CD8-positive, alpha-beta memory T cell (primary cell): ENCODE results near the gene ANKRD17. TPM values are rescaled to one million over a fixed set of nuclear protein-coding genes. Genes with fewer than 3 reads are reported as not detected.
A peak's percentile ranks its signal among the peaks of the same experiment; 100 is the strongest.

Source experiments
- CTCF ChIA-PET: fragments of 350-600 bp; sonication (Branson Sonifier 250); formaldehyde crosslinking; loops from one replicate; lab custom pipeline; 2021; ENCODE audit warnings: antibody characterized with exemption; lab: Charles Lee
- POLR2A ChIA-PET: fragments of 350-600 bp; sonication (Branson Sonifier 250); formaldehyde crosslinking; loops from one replicate; lab custom pipeline; 2021; ENCODE audit warnings: antibody characterized with exemption; lab: Charles Lee
- DNase-seq, 5 donors: peaks; one replicate each; pipeline versions ENCODE4 v3.0.0 to v3.0.0-alpha.2; 2020 to 2022; ENCODE audit warnings: mixed read lengths in 1 of 5
- H3K27ac ChIP-seq: one replicate; pipeline ENCODE4 v1.7.0; 2013; ENCODE audit warnings: low read depth, mild to moderate bottlenecking, low read length, moderate library complexity
- H3K27me3 ChIP-seq: 2 replicates; pipeline ENCODE4 v1.7.0; 2013; ENCODE audit warnings: low read length, mild to moderate bottlenecking; ENCODE audit not compliant: insufficient read depth, poor library complexity, severe bottlenecking
- H3K36me3 ChIP-seq: 2 replicates; pipeline ENCODE4 v1.7.0; 2013; ENCODE audit warnings: mild to moderate bottlenecking, low read length, moderate library complexity; ENCODE audit not compliant: insufficient read depth
- H3K4me1 ChIP-seq: 2 replicates; pipeline ENCODE4 v1.7.0; 2013; ENCODE audit warnings: mild to moderate bottlenecking, low read length, moderate library complexity; ENCODE audit not compliant: insufficient read depth
- H3K4me3 ChIP-seq: 2 replicates; pipeline ENCODE4 v1.7.0; 2013; ENCODE audit warnings: mild to moderate bottlenecking, low read length
- H3K9me3 ChIP-seq: 2 replicates; pipeline ENCODE4 v1.7.0; 2013; ENCODE audit warnings: mild to moderate bottlenecking, low read length
- H3K27ac Mint-ChIP-seq, 8 donors: one replicate each; pipeline ENCODE4 v1.8.0; 2020 to 2021; ENCODE audit warnings: mixed read lengths in 8 of 8, mild to moderate bottlenecking in 6 of 8, inconsistent platforms in 3 of 8, moderate library complexity in 3 of 8
- H3K27me3 Mint-ChIP-seq, 2 donors: one replicate each; pipeline ENCODE4 v1.8.0; 2020 to 2021; ENCODE audit warnings: mixed read lengths in 2 of 2, mild to moderate bottlenecking in 1 of 2, moderate library complexity in 1 of 2
- H3K36me3 Mint-ChIP-seq, 3 donors: one replicate each; pipeline ENCODE4 v1.8.0; 2020 to 2021; ENCODE audit warnings: mixed read lengths in 3 of 3, inconsistent platforms in 1 of 3, mild to moderate bottlenecking in 1 of 3
- H3K4me1 Mint-ChIP-seq, 3 donors: one replicate each; pipeline ENCODE4 v1.8.0; 2020 to 2021; ENCODE audit warnings: mixed read lengths in 3 of 3, inconsistent platforms in 1 of 3, mild to moderate bottlenecking in 1 of 3
- H3K4me3 Mint-ChIP-seq, 7 donors: one replicate each; pipeline ENCODE4 v1.8.0; 2020 to 2021; ENCODE audit warnings: mixed read lengths in 7 of 7, mild to moderate bottlenecking in 6 of 7, moderate library complexity in 4 of 7, inconsistent platforms in 2 of 7
- H3K9me3 Mint-ChIP-seq, 5 donors: one replicate each; pipeline ENCODE4 v1.8.0; 2020 to 2022; ENCODE audit warnings: mixed read lengths in 5 of 5, mild to moderate bottlenecking in 3 of 5, moderate library complexity in 2 of 5, inconsistent platforms in 1 of 5
- polyA plus RNA-seq: library from polyadenylated mRNA; unstranded; fragments of 300-500 nt; fragmentation: Illumina TruSeq; gene quantifications from one replicate; pipeline ENCODE4 v1.2.3, GENCODE V29; 2021
- total RNA-seq, 2 experiments: library from RNA; stranded (reverse); gene quantifications; one replicate each; pipeline ENCODE4 v1.2.3, GENCODE V29; 2021

The ANKRD17 gene
- total and polyA plus RNA-seq, 3 experiments from 2014 or later, result 15.7 to 61.9 (median 57.6) TPM

DNA sequence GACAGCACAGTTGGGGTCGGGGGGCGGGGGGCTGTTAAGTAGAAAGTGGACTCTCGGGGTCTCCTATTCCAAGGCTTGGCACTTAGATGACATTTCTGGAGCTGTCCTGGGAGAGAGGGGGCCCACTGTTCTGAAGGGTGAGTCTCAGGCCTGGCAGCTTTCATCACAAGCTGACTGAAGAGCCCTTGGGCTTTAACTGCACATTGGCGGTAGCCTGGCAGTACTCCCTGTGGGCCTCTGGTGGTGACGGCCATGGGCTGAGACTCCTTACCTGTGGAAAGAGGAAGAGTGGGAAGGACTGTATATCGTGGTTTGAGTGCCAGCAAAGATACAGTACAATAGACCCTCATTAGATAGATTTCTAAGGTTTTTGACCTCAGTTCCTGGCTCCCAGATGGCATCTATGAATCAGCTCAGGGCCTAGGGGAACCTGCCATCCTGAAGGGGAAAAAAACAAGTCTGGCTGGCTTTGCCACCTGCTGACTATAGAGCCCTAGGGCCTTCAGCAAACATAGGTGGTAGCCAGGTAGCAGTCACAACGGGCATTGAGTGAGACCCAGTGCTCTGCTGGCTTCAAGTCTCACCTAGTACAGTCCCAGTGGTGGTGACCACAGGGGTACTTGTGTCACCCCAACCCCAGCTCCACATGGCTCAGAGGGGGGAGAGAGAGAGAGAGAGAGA, 87.9 kb downstream of the ANKRD17 start:
- Mint-ChIP-seq H3K4me1 (peaks cover 35 to 46% (median 38%) of the 10 kb centered on the region in 3 donors), H3K9me3 (peaks cover 5 to 15% (median 11%) of the 10 kb centered on the region in 5 donors), H3K4me3 (no peak overlapping the region), H3K27me3 (no peaks in the 10 kb centered on the region), H3K27ac (peak overlapping the region in 4 of 8 donors; percentile 3 to 58 (median 46)), H3K36me3 (peaks cover 60 to 92% (median 85%) of the 10 kb centered on the region in 3 donors)
- Histone ChIP-seq H3K36me3 (peaks cover 34% of the 10 kb centered on the region), H3K27ac (no peak overlapping the region), H3K27me3 (no peaks in the 10 kb centered on the region), H3K9me3 (no peaks in the 10 kb centered on the region), H3K4me1 (no peaks in the 10 kb centered on the region), H3K4me3 (no peak overlapping the region)
- CTCF ChIA-PET, result no interaction called here
- no peak for DNase-seq
- POLR2A ChIA-PET, result no interaction called here

DNA sequence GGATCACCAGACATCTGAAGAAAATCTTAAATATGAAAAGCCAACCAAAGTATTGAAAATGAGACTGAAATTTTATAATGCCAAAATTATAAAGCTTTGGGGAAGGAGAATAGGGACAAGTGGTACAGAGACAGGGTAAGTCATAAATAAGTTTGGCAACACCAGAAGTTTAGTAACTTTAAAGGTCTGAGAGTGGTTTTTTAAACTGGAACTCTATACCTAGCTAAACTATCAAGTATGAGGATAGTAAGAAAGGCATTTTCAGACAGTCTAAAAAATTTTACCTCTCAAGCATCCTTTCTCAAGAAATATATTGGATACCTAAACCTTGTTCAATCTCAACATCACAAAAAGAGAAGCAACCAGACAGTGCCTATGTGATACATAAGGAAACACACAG, 92.4 kb downstream of the ANKRD17 start:
- Mint-ChIP-seq H3K4me1 (peaks cover 5 to 12% (median 6%) of the 10 kb centered on the region in 3 donors), H3K9me3 (peaks cover 5 to 14% (median 5%) of the 10 kb centered on the region in 5 donors), H3K27me3 (no peaks in the 10 kb centered on the region), H3K27ac (no peak overlapping the region), H3K4me3 (no peak overlapping the region), H3K36me3 (peaks cover 49 to 85% (median 65%) of the 10 kb centered on the region in 3 donors)
- no peak for DNase-seq
- Histone ChIP-seq H3K27me3 (no peaks in the 10 kb centered on the region), H3K9me3 (no peaks in the 10 kb centered on the region), H3K4me1 (no peaks in the 10 kb centered on the region), H3K27ac (no peak overlapping the region), H3K4me3 (no peak overlapping the region), H3K36me3 (peaks cover 43% of the 10 kb centered on the region)
- CTCF ChIA-PET, result no interaction called here
- POLR2A ChIA-PET, result no interaction called here

- Mint-ChIP-seq H3K36me3 (peaks cover 34 to 79% (median 35%) of the 10 kb centered on the region in 3 donors), H3K4me3 (no peak overlapping the region), H3K27me3 (no peaks in the 10 kb centered on the region), H3K9me3 (peaks cover 3 to 8% (median 5%) of the 10 kb centered on the region in 5 donors), H3K27ac (peak overlapping the region in 2 of 8 donors; percentile 17 to 36), H3K4me1 (peaks cover 4 to 12% (median 11%) of the 10 kb centered on the region in 3 donors)
- Histone ChIP-seq H3K36me3 (peaks cover 20% of the 10 kb centered on the region), H3K27ac (no peak overlapping the region), H3K27me3 (no peaks in the 10 kb centered on the region), H3K4me3 (no peak overlapping the region), H3K4me1 (no peaks in the 10 kb centered on the region), H3K9me3 (no peaks in the 10 kb centered on the region)
- ChIA-PET CTCF (no interaction called here), POLR2A (interaction anchor here (0.6 kb wide), 1 partner anchor 57 kb away, joined by 3 read pairs; no protein-coding TSS in a partner anchor)
- DNase-seq, result no peak
Measured at GRCh38 chr4:73161527-73162185, 96.9 kb downstream of the ANKRD17 start.

DNA sequence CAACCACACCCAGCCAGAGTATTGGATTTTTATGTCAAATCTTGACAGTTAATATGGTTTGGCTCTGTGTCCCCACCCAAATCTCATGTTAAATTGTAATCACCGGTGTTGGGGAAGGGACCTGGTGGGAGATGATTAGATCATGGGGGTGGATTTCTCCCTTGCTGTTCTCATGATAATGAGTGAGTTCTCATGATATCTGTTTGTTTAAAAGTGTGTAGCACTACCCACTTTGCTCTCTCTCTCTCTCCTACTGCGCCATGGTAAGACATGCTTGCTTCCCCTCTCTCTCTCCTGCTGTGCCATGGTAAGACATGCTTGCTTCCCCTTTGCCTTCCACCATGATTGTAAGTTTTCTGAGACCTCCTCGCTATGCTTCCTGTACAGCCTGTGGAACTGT, 102.2 kb downstream of the ANKRD17 start:
- Histone ChIP-seq H3K4me1 (no peaks in the 10 kb centered on the region), H3K36me3 (peaks cover 24% of the 10 kb centered on the region), H3K9me3 (no peaks in the 10 kb centered on the region), H3K27me3 (no peaks in the 10 kb centered on the region), H3K27ac (no peak overlapping the region), H3K4me3 (no peak overlapping the region)
- Mint-ChIP-seq H3K36me3 (peaks cover 9 to 67% (median 24%) of the 10 kb centered on the region in 3 donors), H3K27me3 (no peaks in the 10 kb centered on the region), H3K4me1 (peaks cover under 1 to 23% (median 1%) of the 10 kb centered on the region in 3 donors), H3K4me3 (no peak overlapping the region), H3K9me3 (no peaks in the 10 kb centered on the region), H3K27ac (peak overlapping the region in 1 of 8 donors; percentile 10)
- no peak for DNase-seq
- ChIA-PET CTCF (no interaction called here), POLR2A (no interaction called here)

DNA sequence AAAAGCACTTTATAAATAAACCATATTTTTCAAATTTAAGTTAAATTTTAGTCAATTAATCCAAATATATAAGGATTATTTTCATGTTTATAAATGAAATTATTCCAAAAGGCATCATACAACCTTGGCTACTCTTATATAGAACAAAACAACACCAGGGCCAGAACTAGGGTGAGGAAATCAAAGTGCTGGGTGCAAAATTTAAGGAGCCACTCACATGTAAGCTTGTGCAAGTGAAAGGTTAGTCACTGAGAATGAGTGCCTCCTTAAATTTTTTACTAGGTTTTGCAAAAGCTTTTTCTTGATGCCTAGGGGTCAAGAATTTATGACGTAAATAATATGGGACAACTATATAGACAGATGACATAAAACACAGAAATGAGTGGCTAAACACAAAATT, 105.7 kb downstream of the ANKRD17 start:
- Histone ChIP-seq H3K4me3 (no peak overlapping the region), H3K27me3 (no peaks in the 10 kb centered on the region), H3K4me1 (no peaks in the 10 kb centered on the region), H3K27ac (no peak overlapping the region), H3K36me3 (peaks cover 21% of the 10 kb centered on the region), H3K9me3 (no peaks in the 10 kb centered on the region)
- Mint-ChIP-seq H3K36me3 (peaks cover 8 to 69% (median 21%) of the 10 kb centered on the region in 3 donors), H3K27ac (no peak overlapping the region), H3K4me1 (peaks cover 0 to 14% (median 1%) of the 10 kb centered on the region in 3 donors), H3K4me3 (no peak overlapping the region), H3K27me3 (no peaks in the 10 kb centered on the region), H3K9me3 (no peaks in the 10 kb centered on the region)
- POLR2A ChIA-PET, result no interaction called here
- CTCF ChIA-PET, result interaction anchor here (1.3 kb wide), 1 partner anchor 12 kb away, joined by 3 read pairs; no protein-coding TSS in a partner anchor
- no peak for DNase-seq

DNA sequence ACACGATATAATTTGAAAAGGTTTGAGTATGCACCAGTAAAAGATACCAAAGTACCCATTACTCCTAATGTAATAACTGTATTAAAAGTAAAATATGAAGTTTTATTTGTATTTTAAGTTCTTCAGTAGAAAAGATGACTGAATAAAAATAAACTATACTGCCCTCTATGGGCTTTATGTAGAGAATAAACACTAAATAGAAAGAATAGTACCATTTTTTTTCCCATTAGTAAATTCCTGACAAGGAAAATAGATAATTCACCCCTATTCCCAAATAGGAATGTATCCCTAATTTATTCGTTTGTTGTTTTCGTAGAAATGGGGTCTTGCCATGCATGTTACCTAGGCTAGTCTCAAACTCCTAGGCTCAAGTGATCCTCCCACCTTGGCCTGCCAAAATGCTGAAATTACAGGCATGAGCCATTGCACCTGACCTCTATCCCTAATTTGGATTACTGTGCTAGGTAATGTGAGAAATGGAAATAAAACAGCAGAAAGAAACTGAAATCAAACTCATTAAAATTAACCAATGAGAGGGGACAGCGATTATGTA, 115.5 kb downstream of the ANKRD17 start:
- H3K36me3 Mint-ChIP-seq, result peaks cover 11 to 81% (median 34%) of the 10 kb centered on the region in 3 donors
- H3K27ac Mint-ChIP-seq, result peak overlapping the region in 2 of 8 donors; percentile 9 to 63
- CTCF ChIA-PET, result interaction anchor here (0.5 to 0.8 kb wide), 2 partner anchors 75 to 105 kb away, joined by 4 read pairs; no protein-coding TSS in a partner anchor
- DNase-seq, result no peak
- H3K4me3 Mint-ChIP-seq, result no peak overlapping the region
- POLR2A ChIA-PET, result no interaction called here
- Histone ChIP-seq H3K9me3 (no peaks in the 10 kb centered on the region), H3K27me3 (no peaks in the 10 kb centered on the region), H3K27ac (no peak overlapping the region), H3K36me3 (peaks cover 40% of the 10 kb centered on the region), H3K4me3 (no peak overlapping the region), H3K4me1 (no peaks in the 10 kb centered on the region)
- peaks cover 4 to 13% (median 13%) of the 10 kb centered on the region in 3 donors for H3K4me1 Mint-ChIP-seq
- H3K27me3 Mint-ChIP-seq, result no peaks in the 10 kb centered on the region
- no peaks in the 10 kb centered on the region for H3K9me3 Mint-ChIP-seq

GRCh38 chr4:73139991-73140390, 118.6 kb downstream of the ANKRD17 start:
- no peaks in the 10 kb centered on the region for H3K27me3 ChIP-seq
- no peak overlapping the region for H3K4me3 Mint-ChIP-seq
- H3K4me1 Mint-ChIP-seq, result peaks cover 8 to 21% (median 19%) of the 10 kb centered on the region in 3 donors
- no peaks in the 10 kb centered on the region for H3K9me3 ChIP-seq
- no peaks in the 10 kb centered on the region for H3K4me1 ChIP-seq
- POLR2A ChIA-PET, result interaction anchor here (0.6 kb wide), 1 partner anchor 81 kb away, joined by 3 read pairs; no protein-coding TSS in a partner anchor
- no peaks in the 10 kb centered on the region for H3K9me3 Mint-ChIP-seq
- H3K36me3 Mint-ChIP-seq, result peaks cover 6 to 77% (median 31%) of the 10 kb centered on the region in 3 donors
- H3K27me3 Mint-ChIP-seq, result peaks cover 0 to 1% of the 10 kb centered on the region in 2 donors
- DNase-seq, result no peak
- H3K36me3 ChIP-seq, result peaks cover 36% of the 10 kb centered on the region
- H3K27ac Mint-ChIP-seq, result peak overlapping the region in 4 of 8 donors; percentile 19 to 76 (median 47)
- CTCF ChIA-PET, result interaction anchor here (1.3 to 1.7 kb wide), 2 partner anchors 12 to 13 kb away, joined by 3 read pairs; no protein-coding TSS in a partner anchor
- H3K27ac ChIP-seq, result no peak overlapping the region
- no peak overlapping the region for H3K4me3 ChIP-seq
